OCI-LY1 (cell line): ENCODE measurements around the gene CNTNAP5.

ENCODE experiments used
- EZH2 ChIP-seq: fragments of 200-600 bp; sonication (generic), shearing (Covaris generic); IDR thresholded peaks from 2 replicates; pipeline ENCODE4 v1.8.0; 2017; ENCODE audit warnings: borderline replicate concordance, mixed run types, mild to moderate bottlenecking, antibody characterized with exemption, low read length, moderate library complexity, mixed read lengths
- TF ChIP-seq, protein P1 (sequence below): fragments of 200-600 bp; sonication (generic), shearing (Covaris generic); IDR thresholded peaks from 2 replicates; pipeline ENCODE4 v1.5.1; 2017; ENCODE audit warnings: mild to moderate bottlenecking, antibody characterized with exemption, low read length, moderate library complexity, mixed read lengths

DNA sequence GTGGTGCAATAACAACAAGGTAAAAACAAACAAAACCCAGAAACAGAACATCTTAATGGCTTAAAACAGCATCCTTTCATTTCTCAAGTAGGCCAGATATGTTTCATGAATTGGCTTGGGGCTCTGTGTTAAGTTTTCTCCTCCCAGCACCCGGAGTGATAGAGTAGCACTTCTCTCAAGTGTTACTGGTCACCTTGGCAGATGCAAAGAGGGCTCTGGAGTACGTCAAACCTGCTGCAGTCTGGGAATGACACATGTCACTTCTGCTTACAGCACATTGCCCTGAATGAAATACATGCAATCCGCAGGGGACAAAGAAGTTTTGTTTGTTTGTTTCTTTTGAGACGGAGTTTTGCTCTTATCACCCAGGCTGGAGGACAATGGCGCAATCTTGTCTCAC, 639.3 kb downstream of the CNTNAP5 start:
- no peak for TF ChIP-seq EZH2
- TF ChIP-seq, protein P1, sequence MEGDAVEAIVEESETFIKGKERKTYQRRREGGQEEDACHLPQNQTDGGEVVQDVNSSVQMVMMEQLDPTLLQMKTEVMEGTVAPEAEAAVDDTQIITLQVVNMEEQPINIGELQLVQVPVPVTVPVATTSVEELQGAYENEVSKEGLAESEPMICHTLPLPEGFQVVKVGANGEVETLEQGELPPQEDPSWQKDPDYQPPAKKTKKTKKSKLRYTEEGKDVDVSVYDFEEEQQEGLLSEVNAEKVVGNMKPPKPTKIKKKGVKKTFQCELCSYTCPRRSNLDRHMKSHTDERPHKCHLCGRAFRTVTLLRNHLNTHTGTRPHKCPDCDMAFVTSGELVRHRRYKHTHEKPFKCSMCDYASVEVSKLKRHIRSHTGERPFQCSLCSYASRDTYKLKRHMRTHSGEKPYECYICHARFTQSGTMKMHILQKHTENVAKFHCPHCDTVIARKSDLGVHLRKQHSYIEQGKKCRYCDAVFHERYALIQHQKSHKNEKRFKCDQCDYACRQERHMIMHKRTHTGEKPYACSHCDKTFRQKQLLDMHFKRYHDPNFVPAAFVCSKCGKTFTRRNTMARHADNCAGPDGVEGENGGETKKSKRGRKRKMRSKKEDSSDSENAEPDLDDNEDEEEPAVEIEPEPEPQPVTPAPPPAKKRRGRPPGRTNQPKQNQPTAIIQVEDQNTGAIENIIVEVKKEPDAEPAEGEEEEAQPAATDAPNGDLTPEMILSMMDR: no peak
